Measurements from ENCODE around the gene OCA2.

OCA2 gene

DNA sequence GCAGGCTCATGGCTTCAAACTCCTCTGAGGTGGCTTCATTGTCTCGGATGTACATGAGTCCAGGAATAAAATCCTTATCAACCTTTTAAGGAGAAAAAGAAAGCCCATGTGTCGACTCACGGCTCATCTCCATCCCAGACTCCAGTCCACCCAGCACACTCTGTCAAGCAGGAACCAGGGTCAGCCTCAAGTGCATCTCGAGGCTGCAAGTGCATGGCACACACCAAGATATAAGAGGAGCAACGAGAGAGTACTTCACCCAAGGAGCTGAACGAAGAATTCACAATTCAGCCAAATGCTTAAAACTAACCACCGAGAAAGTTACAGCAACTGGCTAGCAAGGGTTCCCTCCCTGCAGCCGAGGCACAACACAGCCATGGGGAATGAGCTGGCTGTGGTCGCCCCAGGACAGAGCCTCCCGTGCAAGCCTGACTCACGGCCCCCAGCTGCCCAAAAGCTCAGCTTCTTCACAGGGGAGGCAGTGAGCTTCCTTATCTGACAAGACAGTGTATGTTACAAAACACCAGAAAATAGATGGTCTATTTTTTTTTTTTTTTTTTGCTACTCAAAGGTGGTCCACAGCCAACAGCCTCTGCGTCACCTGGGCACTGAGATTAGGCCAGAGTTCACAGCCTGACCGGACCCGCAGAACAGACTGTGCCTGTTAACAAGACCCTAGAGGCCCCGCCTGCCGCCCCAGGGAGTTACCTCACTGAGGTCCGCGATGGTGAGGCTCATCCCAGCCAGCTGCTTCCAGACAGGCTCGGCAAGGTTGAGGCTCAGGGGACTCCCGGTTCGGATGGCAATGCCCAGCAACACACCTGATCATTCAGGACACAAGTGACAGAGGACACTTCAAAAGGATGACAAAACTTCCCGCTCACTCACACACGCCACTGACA is 15.9 kb upstream of the OCA2 start:
- TF ChIP-seq, protein P1, sequence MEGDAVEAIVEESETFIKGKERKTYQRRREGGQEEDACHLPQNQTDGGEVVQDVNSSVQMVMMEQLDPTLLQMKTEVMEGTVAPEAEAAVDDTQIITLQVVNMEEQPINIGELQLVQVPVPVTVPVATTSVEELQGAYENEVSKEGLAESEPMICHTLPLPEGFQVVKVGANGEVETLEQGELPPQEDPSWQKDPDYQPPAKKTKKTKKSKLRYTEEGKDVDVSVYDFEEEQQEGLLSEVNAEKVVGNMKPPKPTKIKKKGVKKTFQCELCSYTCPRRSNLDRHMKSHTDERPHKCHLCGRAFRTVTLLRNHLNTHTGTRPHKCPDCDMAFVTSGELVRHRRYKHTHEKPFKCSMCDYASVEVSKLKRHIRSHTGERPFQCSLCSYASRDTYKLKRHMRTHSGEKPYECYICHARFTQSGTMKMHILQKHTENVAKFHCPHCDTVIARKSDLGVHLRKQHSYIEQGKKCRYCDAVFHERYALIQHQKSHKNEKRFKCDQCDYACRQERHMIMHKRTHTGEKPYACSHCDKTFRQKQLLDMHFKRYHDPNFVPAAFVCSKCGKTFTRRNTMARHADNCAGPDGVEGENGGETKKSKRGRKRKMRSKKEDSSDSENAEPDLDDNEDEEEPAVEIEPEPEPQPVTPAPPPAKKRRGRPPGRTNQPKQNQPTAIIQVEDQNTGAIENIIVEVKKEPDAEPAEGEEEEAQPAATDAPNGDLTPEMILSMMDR (IDR thresholded peaks at IDR 0.05), result no peak

DNA sequence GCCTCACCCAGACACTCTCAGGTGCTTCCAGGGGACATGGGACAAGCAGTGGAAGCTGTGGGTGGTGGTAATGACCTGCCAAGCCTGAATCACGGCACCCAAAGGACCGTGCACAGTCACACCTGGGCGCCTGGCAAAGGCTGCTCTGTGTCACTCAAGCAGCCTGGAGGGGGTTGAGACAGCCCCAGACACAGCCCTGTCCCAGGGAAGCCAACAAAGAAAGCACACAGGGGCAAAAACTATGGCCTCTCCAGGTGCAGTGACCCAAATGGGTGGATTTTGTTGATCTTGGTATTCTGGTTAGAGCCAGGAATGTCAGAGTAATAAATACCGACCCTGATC is 15.0 kb upstream of the OCA2 start:
- TF ChIP-seq, protein P1 (IDR thresholded peaks at IDR 0.05), result no peak

GRCh38 chr15:28113394-28114113 is 14.4 kb upstream of the OCA2 start:
- TF ChIP-seq, protein P1 (IDR thresholded peaks at IDR 0.05), result no peak

GRCh38 chr15:28112962-28113361 is 13.8 kb upstream of the OCA2 start:
- TF ChIP-seq, protein P1 (IDR thresholded peaks at IDR 0.05), result no peak

- TF ChIP-seq, protein P1 (IDR thresholded peaks at IDR 0.05), result no peak
Observed at GRCh38 chr15:28112101-28112760, 13.1 kb upstream of the OCA2 start.

DNA sequence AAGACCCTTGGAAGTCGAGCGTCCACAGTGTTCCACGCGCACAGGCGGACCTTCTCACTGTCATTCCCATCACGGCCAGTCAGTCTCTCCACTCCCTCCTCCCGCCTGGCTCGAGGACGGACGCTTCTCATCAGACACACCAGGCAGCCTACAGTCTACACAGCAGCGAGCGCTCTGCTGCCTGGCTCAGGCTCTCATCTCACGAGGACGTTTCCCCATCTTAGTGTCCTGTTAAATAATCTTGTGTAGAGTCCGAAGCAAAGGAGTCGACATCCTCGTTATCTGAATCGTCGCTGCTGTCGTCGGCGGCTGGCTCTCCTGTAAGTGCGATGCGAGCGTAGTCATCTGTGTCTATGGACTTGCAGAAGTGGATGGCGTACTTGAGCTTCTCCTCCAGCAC is 12.4 kb upstream of the OCA2 start:
- TF ChIP-seq, protein P1 (IDR thresholded peaks at IDR 0.05), result no peak

- TF ChIP-seq, protein P1 (IDR thresholded peaks at IDR 0.05), result no peak
Observed at GRCh38 chr15:28110481-28110881, 11.4 kb upstream of the OCA2 start.
